Vagina (tissue), 2 donors: ENCODE measurements around the gene ZMIZ1. TPM values are rescaled to one million over a fixed set of nuclear protein-coding genes. Genes with fewer than 3 reads are reported as not detected.
A peak's percentile ranks its signal among the peaks of the same experiment; 100 is the strongest.

ENCODE experiments used
- DNase-seq, 2 donors: peaks; one replicate each; pipeline ENCODE4 v3.0.0-alpha.2; 2017; ENCODE audit errors: extremely low spot score in 2 of 2
- H3K27ac ChIP-seq: fragments of 200-600 bp; sonication (generic); one replicate; pipeline ENCODE4 v1.5.1; 2019
- H3K27me3 ChIP-seq: fragments of 200-600 bp; sonication (generic); one replicate; pipeline ENCODE4 v1.5.1; 2019
- H3K36me3 ChIP-seq, 2 donors: fragments of 200-600 bp; sonication (generic); one replicate each; pipeline ENCODE4 v1.5.1; 2017 to 2019
- H3K4me1 ChIP-seq: fragments of 200-600 bp; sonication (generic); one replicate; pipeline ENCODE4 v1.5.1; 2019
- H3K4me3 ChIP-seq, 2 donors: fragments of 200-600 bp; sonication (generic); 1 replicate in 1 of 2; 2 replicates in 1 of 2; pipeline ENCODE4 v1.5.1; 2016 to 2019
- H3K9me3 ChIP-seq: fragments of 200-600 bp; sonication (generic); one replicate; pipeline ENCODE4 v1.5.1; 2019
- POLR2A ChIP-seq, 2 donors: fragments of 450-650 bp; IDR thresholded peaks; one replicate each; pipeline ENCODE4 v1.6.1; 2017; ENCODE audit warnings: antibody characterized with exemption in 2 of 2, mild to moderate bottlenecking in 2 of 2, moderate library complexity in 2 of 2
- POLR2AphosphoS5 ChIP-seq, 2 donors: sonication (generic); formaldehyde crosslinking; IDR thresholded peaks; one replicate each; pipeline ENCODE4 v1.9.0; 2017; ENCODE audit warnings: antibody characterized with exemption in 2 of 2, mild to moderate bottlenecking in 2 of 2, low read depth in 1 of 2; ENCODE audit not compliant: insufficient read depth in 1 of 2
- intact Hi-C: fragments of 100-400 bp; cut with DNase I; formaldehyde crosslinking; loops from one replicate; pipeline ENCODE4 v1.15.1; 2023
- total RNA-seq: library from RNA; depleted of rRNA; stranded (reverse); fragments of >200 nt; gene quantifications from one replicate; pipeline ENCODE4 v1.2.3, GENCODE V29; 2016
- TF ChIP-seq, protein P1 (sequence below), 3 experiments: fragments of 450-650 bp in 2 of 3; fragments of 200-600 bp in 1 of 3; sonication (generic) in 1 of 3; IDR thresholded peaks; one replicate each; pipeline ENCODE4 v1.5.1; 2017 to 2019; ENCODE audit warnings: antibody characterized with exemption in 3 of 3, mild to moderate bottlenecking in 2 of 3, moderate library complexity in 2 of 3

ZMIZ1 gene
- total RNA-seq, 1 donor from 2014 or later, result 61.4 TPM

DNA sequence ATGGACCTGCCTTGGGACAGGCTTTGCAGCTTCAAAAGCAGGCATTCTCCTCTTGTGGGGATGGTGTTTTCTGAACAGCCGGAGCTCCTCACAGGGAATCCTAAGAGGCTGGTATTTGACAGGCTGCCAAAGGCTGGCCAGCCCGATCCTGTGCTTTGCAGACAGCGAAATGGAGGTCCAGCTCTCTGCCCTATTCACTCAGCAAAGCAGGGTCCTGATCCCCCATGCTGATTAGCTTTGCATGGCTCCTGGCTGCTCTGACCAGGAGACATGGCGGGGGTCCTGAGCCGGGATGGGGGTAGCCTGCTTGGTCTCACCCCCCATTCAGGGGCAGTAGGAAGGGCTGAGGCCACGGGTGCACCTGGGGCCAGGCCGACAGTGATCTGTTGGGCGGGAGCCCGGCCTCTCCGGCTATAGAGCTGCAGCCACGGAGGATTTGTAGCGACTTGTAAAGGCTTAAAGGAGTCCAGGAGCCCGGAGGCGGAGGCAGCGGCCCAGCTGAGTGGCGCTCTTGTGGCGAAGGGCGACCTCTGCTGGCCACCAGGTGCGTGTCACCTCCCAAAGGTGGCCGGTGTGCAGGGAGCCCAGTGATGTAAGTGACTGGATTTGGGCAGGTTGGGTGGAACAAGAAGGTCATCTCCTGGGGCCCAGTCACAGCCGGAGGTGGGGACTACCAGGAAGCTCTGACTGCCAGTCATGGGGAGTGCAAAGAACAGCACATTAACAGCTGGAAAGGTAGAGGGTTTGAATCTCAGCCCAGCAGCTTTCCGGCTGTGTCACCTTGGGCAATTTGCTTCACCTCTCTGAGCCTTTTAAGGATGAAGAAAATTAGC, 126.5 kb downstream of the ZMIZ1 start:
- peak in 1 of 2 donors; percentile 95 for DNase-seq
- no peaks in the 10 kb centered on the region for H3K27me3 ChIP-seq
- no peaks in the 10 kb centered on the region for H3K9me3 ChIP-seq
- H3K4me3 ChIP-seq, result peak overlapping the region in 1 of 2 donors; percentile 1
- no peaks in the 10 kb centered on the region for H3K36me3 ChIP-seq
- peaks cover 56% of the 10 kb centered on the region for H3K4me1 ChIP-seq
- TF ChIP-seq, protein P1, sequence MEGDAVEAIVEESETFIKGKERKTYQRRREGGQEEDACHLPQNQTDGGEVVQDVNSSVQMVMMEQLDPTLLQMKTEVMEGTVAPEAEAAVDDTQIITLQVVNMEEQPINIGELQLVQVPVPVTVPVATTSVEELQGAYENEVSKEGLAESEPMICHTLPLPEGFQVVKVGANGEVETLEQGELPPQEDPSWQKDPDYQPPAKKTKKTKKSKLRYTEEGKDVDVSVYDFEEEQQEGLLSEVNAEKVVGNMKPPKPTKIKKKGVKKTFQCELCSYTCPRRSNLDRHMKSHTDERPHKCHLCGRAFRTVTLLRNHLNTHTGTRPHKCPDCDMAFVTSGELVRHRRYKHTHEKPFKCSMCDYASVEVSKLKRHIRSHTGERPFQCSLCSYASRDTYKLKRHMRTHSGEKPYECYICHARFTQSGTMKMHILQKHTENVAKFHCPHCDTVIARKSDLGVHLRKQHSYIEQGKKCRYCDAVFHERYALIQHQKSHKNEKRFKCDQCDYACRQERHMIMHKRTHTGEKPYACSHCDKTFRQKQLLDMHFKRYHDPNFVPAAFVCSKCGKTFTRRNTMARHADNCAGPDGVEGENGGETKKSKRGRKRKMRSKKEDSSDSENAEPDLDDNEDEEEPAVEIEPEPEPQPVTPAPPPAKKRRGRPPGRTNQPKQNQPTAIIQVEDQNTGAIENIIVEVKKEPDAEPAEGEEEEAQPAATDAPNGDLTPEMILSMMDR (IDR thresholded peaks at IDR 0.05), result peak; percentile 86 to 97 (median 94)
- no peak for TF ChIP-seq POLR2A (IDR thresholded peaks at IDR 0.05)
- peak; percentile 34 to 76 for TF ChIP-seq POLR2AphosphoS5 (IDR thresholded peaks at IDR 0.05; ENCODE audit: insufficient read depth in 1 of 2, low read depth in 1 of 2)
- intact Hi-C loops, result loop anchor here (1.0 to 10.0 kb wide), 3 partner anchors 356 to 1151 kb away; no protein-coding TSS in a partner anchor
- peak overlapping the region; percentile 65 for H3K27ac ChIP-seq

DNA sequence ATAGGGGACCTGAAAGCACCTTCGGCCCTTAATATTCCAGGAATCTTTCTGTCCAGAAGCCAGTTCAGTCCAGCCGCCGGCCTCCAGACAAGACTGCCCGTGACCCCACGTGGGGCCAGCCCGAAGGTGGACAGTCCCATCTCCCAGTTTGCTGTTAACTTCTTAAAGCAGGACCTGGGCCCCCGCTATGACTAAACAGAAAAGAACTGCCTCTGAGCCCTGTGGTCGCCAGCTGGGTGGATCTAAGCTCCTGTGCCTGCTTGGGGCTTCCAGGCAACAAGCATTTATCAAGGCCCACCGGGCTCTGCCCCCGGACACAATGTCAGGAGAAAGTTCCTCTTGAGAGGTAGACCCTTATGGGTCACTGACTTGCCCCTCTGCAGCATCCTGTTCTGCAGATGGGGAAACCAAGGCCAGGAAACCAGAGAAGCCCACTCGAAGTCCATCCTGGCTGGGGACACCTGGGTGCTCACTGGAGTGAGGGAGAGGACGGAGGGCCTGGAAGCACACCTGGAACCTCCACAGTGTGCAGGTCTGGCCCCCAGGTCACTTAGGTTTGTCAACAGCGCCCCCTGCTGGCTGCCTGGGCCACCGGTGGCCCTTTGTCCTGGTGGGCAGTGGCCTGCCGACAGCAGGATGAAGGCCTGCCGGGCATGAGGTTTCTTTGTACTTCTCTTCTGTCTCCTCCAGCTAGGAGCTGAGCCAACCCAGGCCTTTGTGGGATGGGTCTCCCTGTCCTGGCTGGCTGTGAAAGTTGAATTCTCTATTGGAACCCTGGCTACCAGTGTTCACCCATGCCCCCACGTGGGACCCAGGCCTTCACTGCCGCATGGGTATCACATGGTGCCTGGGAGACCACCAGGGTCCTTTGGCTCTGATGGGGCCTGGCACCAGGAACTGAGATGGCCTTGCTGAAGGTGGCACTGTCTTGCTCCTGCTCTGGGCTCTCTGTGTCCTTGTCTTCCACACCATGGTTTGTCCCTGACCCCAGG, 128.0 kb downstream of the ZMIZ1 start:
- peak overlapping the region; percentile 28 for H3K27ac ChIP-seq
- peaks cover 48% of the 10 kb centered on the region for H3K4me1 ChIP-seq
- no peaks in the 10 kb centered on the region for H3K27me3 ChIP-seq
- H3K36me3 ChIP-seq, result peaks cover 0 to 10% of the 10 kb centered on the region in 2 donors
- TF ChIP-seq POLR2AphosphoS5 (IDR thresholded peaks at IDR 0.05; ENCODE audit: insufficient read depth in 1 of 2, low read depth in 1 of 2), result peak in 1 of 2 donors; percentile 40
- TF ChIP-seq, protein P1 (IDR thresholded peaks at IDR 0.05), result peak; percentile 69 to 90 (median 89)
- TF ChIP-seq POLR2A (IDR thresholded peaks at IDR 0.05), result no peak
- intact Hi-C loops, result loop anchor here (5.0 to 10.0 kb wide), 2 partner anchors 894 to 1152 kb away; no protein-coding TSS in a partner anchor
- no peak for DNase-seq
- no peak overlapping the region for H3K4me3 ChIP-seq
- no peaks in the 10 kb centered on the region for H3K9me3 ChIP-seq

DNA sequence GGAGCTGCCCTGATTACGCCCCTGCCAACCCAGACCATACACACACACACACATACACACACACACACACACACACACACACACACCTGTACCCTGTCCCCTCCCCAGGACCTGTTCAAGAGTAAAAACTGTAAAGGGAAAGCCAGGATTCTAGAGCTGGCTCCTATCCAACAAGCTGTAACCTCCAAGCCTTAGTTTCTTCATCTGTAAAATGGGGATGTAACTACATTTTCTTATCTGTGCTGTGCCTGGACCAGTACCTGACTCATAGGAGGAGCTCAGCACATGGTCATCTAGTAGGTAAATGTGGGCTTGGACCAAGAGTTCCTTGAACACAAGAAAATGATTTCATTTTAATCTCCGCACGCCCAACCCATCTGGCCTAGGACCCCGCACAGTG, 128.8 kb downstream of the ZMIZ1 start:
- Histone ChIP-seq H3K27ac (no peak overlapping the region), H3K27me3 (no peaks in the 10 kb centered on the region), H3K4me3 (no peak overlapping the region), H3K9me3 (no peaks in the 10 kb centered on the region), H3K36me3 (peaks cover 0 to 10% of the 10 kb centered on the region in 2 donors), H3K4me1 (peaks cover 45% of the 10 kb centered on the region)
- no peak for TF ChIP-seq POLR2A (IDR thresholded peaks at IDR 0.05)
- TF ChIP-seq POLR2AphosphoS5 (IDR thresholded peaks at IDR 0.05; ENCODE audit: insufficient read depth in 1 of 2, low read depth in 1 of 2), result no peak
- TF ChIP-seq, protein P1 (IDR thresholded peaks at IDR 0.05), result no peak
- intact Hi-C loops, result loop anchor here (5.0 to 10.0 kb wide), 2 partner anchors 895 to 1153 kb away; no protein-coding TSS in a partner anchor
- no peak for DNase-seq

DNA sequence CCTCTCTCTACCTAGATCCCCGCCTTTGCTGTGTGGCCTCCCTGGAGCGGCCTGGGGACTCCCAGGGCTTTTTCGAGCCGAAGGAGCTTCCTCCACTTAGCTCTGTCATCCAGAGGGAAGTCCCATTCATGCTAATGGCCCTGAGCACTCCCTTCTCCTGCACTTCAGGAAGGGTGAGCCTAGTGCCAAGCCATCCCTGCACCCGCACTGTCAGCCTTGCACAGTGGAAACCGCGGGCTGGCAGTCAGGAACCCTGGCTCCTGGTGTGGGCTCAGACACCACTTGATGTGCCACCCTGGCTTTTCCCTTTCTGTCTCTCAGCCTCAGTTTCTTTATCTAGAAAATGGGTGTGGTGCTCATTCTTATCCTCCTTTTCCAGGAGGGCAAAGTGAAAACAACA, 131.6 kb downstream of the ZMIZ1 start:
- Histone ChIP-seq H3K4me3 (no peak overlapping the region), H3K27me3 (no peaks in the 10 kb centered on the region), H3K9me3 (no peaks in the 10 kb centered on the region), H3K27ac (no peak overlapping the region), H3K36me3 (peaks cover 0 to 23% of the 10 kb centered on the region in 2 donors), H3K4me1 (peaks cover 36% of the 10 kb centered on the region)
- TF ChIP-seq, protein P1 (IDR thresholded peaks at IDR 0.05), result no peak
- no peak for TF ChIP-seq POLR2A (IDR thresholded peaks at IDR 0.05)
- intact Hi-C loops, result loop anchor here (5.0 kb wide), 1 partner anchor 988 kb away; no protein-coding TSS in a partner anchor
- DNase-seq, result no peak
